Breast epithelium (tissue), 3 donors: ENCODE measurements around the gene TTC4.

Source experiments
- CTCF ChIP-seq, 3 donors: fragments of 450-650 bp; IDR thresholded peaks; one replicate each; pipeline ENCODE4 v1.5.1; 2016 to 2017; ENCODE audit warnings: antibody characterized with exemption in 3 of 3, mild to moderate bottlenecking in 3 of 3, moderate library complexity in 3 of 3
- POLR2AphosphoS5 ChIP-seq, 3 donors: sonication (generic); formaldehyde crosslinking; IDR thresholded peaks; one replicate each; pipeline ENCODE4 v1.6.1; 2017; ENCODE audit warnings: antibody characterized with exemption in 3 of 3

GRCh38 chr1:54701996-54702395 lies 13.7 kb upstream of the TTC4 start:
- TF ChIP-seq POLR2AphosphoS5 (IDR thresholded peaks at IDR 0.05) = no peak
- TF ChIP-seq CTCF (IDR thresholded peaks at IDR 0.05) = no peak
